H9 (cell line): Measurements from ENCODE around the gene CACNA1H. TPM values are rescaled to one million over a fixed set of nuclear protein-coding genes. Genes with fewer than 3 reads are reported as not detected.

ENCODE experiments used
- DNase-seq: peaks from one replicate; pipeline ENCODE4 v3.0.0-alpha.2; 2017
- H2AFZ ChIP-seq: one replicate; pipeline ENCODE4 v1.6.1; 2013; ENCODE audit warnings: mild to moderate bottlenecking, low read length, control low read depth, moderate library complexity
- H2AK5ac ChIP-seq: 2 replicates; pipeline ENCODE4 v1.6.1; 2013; ENCODE audit warnings: low read length, control low read depth, mixed read lengths; ENCODE audit not compliant: insufficient read length
- H2BK120ac ChIP-seq: one replicate; pipeline ENCODE4 v1.6.1; 2013; ENCODE audit warnings: low read depth, mild to moderate bottlenecking, low read length, control low read depth, inconsistent platforms; ENCODE audit not compliant: poor library complexity, severe bottlenecking
- H2BK12ac ChIP-seq: 2 replicates; pipeline ENCODE4 v1.6.1; 2013; ENCODE audit warnings: low read length, control low read depth, mixed read lengths, low read depth; ENCODE audit not compliant: insufficient read length
- H2BK15ac ChIP-seq: 2 replicates; pipeline ENCODE4 v1.6.1; 2013; ENCODE audit warnings: low read depth, low read length, control low read depth
- H2BK20ac ChIP-seq: one replicate; pipeline ENCODE4 v1.6.1; 2013; ENCODE audit warnings: low read depth, mild to moderate bottlenecking, low read length, control low read depth, inconsistent platforms; ENCODE audit not compliant: poor library complexity, severe bottlenecking
- H2BK5ac ChIP-seq: 2 replicates; pipeline ENCODE4 v1.6.1; 2013; ENCODE audit warnings: low read length, control low read depth, mixed read lengths; ENCODE audit not compliant: insufficient read length
- H3K14ac ChIP-seq: 2 replicates; pipeline ENCODE4 v1.6.1; 2013; ENCODE audit warnings: low read length, control low read depth; ENCODE audit not compliant: insufficient read depth
- H3K18ac ChIP-seq: 2 replicates; pipeline ENCODE4 v1.6.1; 2013; ENCODE audit warnings: low read depth, mild to moderate bottlenecking, mixed read lengths, low read length, control low read depth; ENCODE audit not compliant: insufficient read length
- H3K23ac ChIP-seq: 2 replicates; pipeline ENCODE4 v1.6.1; 2013; ENCODE audit warnings: low read length, control low read depth, mixed read lengths, low read depth; ENCODE audit not compliant: insufficient read length
- H3K23me2 ChIP-seq: 2 replicates; pipeline ENCODE4 v1.6.1; 2013; ENCODE audit warnings: low read depth, mild to moderate bottlenecking, mixed read lengths, low read length, control low read depth; ENCODE audit not compliant: insufficient read length, poor library complexity, severe bottlenecking
- H3K27ac ChIP-seq: 2 replicates; pipeline ENCODE4 v1.5.1; 2013; ENCODE audit warnings: low read length, control low read depth, mixed read lengths, low read depth; ENCODE audit not compliant: insufficient read length
- H3K27me3 ChIP-seq: 2 replicates; pipeline ENCODE4 v1.6.1; 2013; ENCODE audit warnings: low read length, control low read depth, inconsistent platforms; ENCODE audit not compliant: insufficient read depth
- H3K4ac ChIP-seq: 2 replicates; pipeline ENCODE4 v1.6.1; 2013; ENCODE audit warnings: low read depth, mild to moderate bottlenecking, control low read depth, inconsistent platforms, low read length, moderate library complexity
- H3K4me1 ChIP-seq: 2 replicates; pipeline ENCODE4 v1.6.1; 2013; ENCODE audit warnings: low read length, control low read depth, inconsistent platforms; ENCODE audit not compliant: insufficient read depth
- H3K4me2 ChIP-seq: 2 replicates; pipeline ENCODE4 v1.6.1; 2013; ENCODE audit warnings: low read length, control low read depth, mixed read lengths; ENCODE audit not compliant: insufficient read length, insufficient read depth
- H3K56ac ChIP-seq: 2 replicates; pipeline ENCODE4 v1.6.1; 2013; ENCODE audit warnings: low read depth, mild to moderate bottlenecking, mixed read lengths, low read length, control low read depth; ENCODE audit not compliant: insufficient read length
- H3K79me1 ChIP-seq: 2 replicates; pipeline ENCODE4 v1.6.1; 2013; ENCODE audit warnings: low read depth, mild to moderate bottlenecking, moderate library complexity, low read length, control low read depth, inconsistent platforms; ENCODE audit not compliant: insufficient read depth, poor library complexity, severe bottlenecking
- H3K79me2 ChIP-seq: 2 replicates; pipeline ENCODE4 v1.6.1; 2013; ENCODE audit warnings: low read length, control low read depth, inconsistent platforms; ENCODE audit not compliant: insufficient read depth
- H3K9ac ChIP-seq: 2 replicates; pipeline ENCODE4 v1.6.1; 2013; ENCODE audit warnings: low read length, control low read depth, mixed read lengths; ENCODE audit not compliant: insufficient read length; ENCODE audit errors: extremely low read depth
- H3K9me3 ChIP-seq: one replicate; pipeline ENCODE4 v1.6.1; 2013; ENCODE audit warnings: low read depth, low read length, inconsistent platforms; ENCODE audit not compliant: control insufficient read depth
- H3T11ph ChIP-seq: one replicate; pipeline ENCODE4 v1.6.1; 2013; ENCODE audit warnings: mild to moderate bottlenecking, low read length, control low read depth, inconsistent platforms
- H4K20me1 ChIP-seq: one replicate; pipeline ENCODE4 v1.6.1; 2013; ENCODE audit not compliant: control insufficient read depth, insufficient read length, insufficient read depth
- H4K5ac ChIP-seq: 2 replicates; pipeline ENCODE4 v1.6.1; 2013; ENCODE audit warnings: low read depth, mild to moderate bottlenecking, mixed read lengths, low read length, control low read depth; ENCODE audit not compliant: insufficient read length
- H4K8ac ChIP-seq: replicated peaks from 2 replicates; pipeline ENCODE4 v1.6.1; 2013; ENCODE audit warnings: low read length, control low read depth, mixed read lengths, low read depth; ENCODE audit not compliant: insufficient read length
- H4K91ac ChIP-seq: 2 replicates; pipeline ENCODE4 v1.6.1; 2013; ENCODE audit warnings: low read depth, mild to moderate bottlenecking, moderate library complexity, mixed read lengths, low read length, control low read depth; ENCODE audit not compliant: insufficient read length
- H3K27ac Mint-ChIP-seq, 3 experiments: 2 replicates in 2 of 3; 3 replicates in 1 of 3; pipeline ENCODE4 v1.8.0; 2020 to 2021; ENCODE audit warnings: mixed read lengths in 3 of 3, mild to moderate bottlenecking in 1 of 3, moderate library complexity in 1 of 3
- H3K27me3 Mint-ChIP-seq: 2 replicates; pipeline ENCODE4 v1.8.0; 2021; ENCODE audit warnings: low read depth, mild to moderate bottlenecking, moderate library complexity, mixed read lengths
- H3K36me3 Mint-ChIP-seq, 3 experiments: 2 replicates in 2 of 3; 3 replicates in 1 of 3; pipeline ENCODE4 v1.8.0; 2020 to 2021; ENCODE audit warnings: low read depth in 3 of 3, mixed read lengths in 3 of 3; ENCODE audit not compliant: insufficient read depth in 1 of 3
- H3K4me1 Mint-ChIP-seq, 2 experiments: 2 replicates each; pipeline ENCODE4 v1.8.0; 2020; ENCODE audit warnings: mixed read lengths in 2 of 2
- H3K4me3 Mint-ChIP-seq, 2 experiments: 2 replicates in 1 of 2; 3 replicates in 1 of 2; pipeline ENCODE4 v1.8.0; 2020 to 2021; ENCODE audit warnings: mild to moderate bottlenecking in 2 of 2, mixed read lengths in 2 of 2, moderate library complexity in 1 of 2
- H3K9me3 Mint-ChIP-seq, 2 experiments: 2 replicates in 1 of 2; 3 replicates in 1 of 2; pipeline ENCODE4 v1.8.0; 2020; ENCODE audit warnings: mild to moderate bottlenecking in 2 of 2, mixed read lengths in 2 of 2, moderate library complexity in 1 of 2
- CTCF ChIP-seq: fragments of 200-600 bp; sonication (generic); conservative IDR thresholded peaks from 3 replicates; pipeline ENCODE4 v1.8.0; 2021; ENCODE audit warnings: antibody characterized with exemption, mild to moderate bottlenecking
- WGBS: extraction: QIAGEN DNeasy Blood & Tissue Kit; methylation state at CpG from one replicate; pipeline ENCODE4 v1.1.7; 2013; ENCODE audit warnings: missing lambda C conversion rate, low lambda C conversion rate, mixed read lengths; ENCODE audit not compliant: insufficient read length; ENCODE audit errors: extremely low coverage; 5-methylcytosine and 5-hydroxymethylcytosine counted together
- total RNA-seq: library from RNA; stranded (reverse); gene quantifications from 2 replicates; pipeline ENCODE4 v1.2.1, GENCODE V29; 2021

The CACNA1H gene
- total RNA-seq, 1 experiment from 2014 or later: 43.3 TPM

GRCh38 chr16:1214719-1215118 lies 61.8 kb downstream of the CACNA1H start:
- TF ChIP-seq CTCF: no peak

More at GRCh38 chr16:1214719-1215118, 61.8 kb downstream of the CACNA1H start:
- DNase-seq: no peak
- Histone ChIP-seq H3K9me3 (no peaks in the 10 kb centered on the region), H3K56ac (no peak overlapping the region), H2AFZ (no peak overlapping the region), H3K4me1 (no peaks in the 10 kb centered on the region), H3K4ac (no peak overlapping the region), H3K79me1 (no peaks in the 10 kb centered on the region), H3K23me2 (no peaks in the 10 kb centered on the region), H4K8ac (no peak overlapping the region), H3K27me3 (no peaks in the 10 kb centered on the region), H2BK5ac (no peak overlapping the region), H2BK12ac (no peak overlapping the region), H2BK15ac (no peak overlapping the region), H3K4me2 (no peak overlapping the region), H3K14ac (no peak overlapping the region), H3K79me2 (no peaks in the 10 kb centered on the region), H3K18ac (no peak overlapping the region), H3T11ph (no peak overlapping the region), H4K91ac (no peak overlapping the region), H3K9ac (no peak overlapping the region), H3K27ac (no peak overlapping the region), H3K23ac (no peak overlapping the region), H2BK20ac (no peak overlapping the region), H2BK120ac (no peak overlapping the region), H4K5ac (no peak overlapping the region), H4K20me1 (peaks cover 3% of the 10 kb centered on the region), H2AK5ac (no peak overlapping the region)
- Mint-ChIP-seq H3K27ac (no peak overlapping the region), H3K27me3 (no peaks in the 10 kb centered on the region), H3K4me1 (no peaks in the 10 kb centered on the region), H3K36me3 (peaks cover 2 to 36% (median 23%) of the 10 kb centered on the region in 3 experiments; a peak in 6 of 7 replicates), H3K9me3 (no peaks in the 10 kb centered on the region), H3K4me3 (no peak overlapping the region)
- no CpG with 5 or more reads among the region's 16 CpGs for whole genome bisulfite sequencing
